Vagina (tissue), 2 donors: Measurements from ENCODE around the gene WDR37.

ENCODE experiments used
- POLR2A ChIP-seq, 2 donors: fragments of 450-650 bp; IDR thresholded peaks; one replicate each; pipeline ENCODE4 v1.6.1; 2017; ENCODE audit warnings: antibody characterized with exemption in 2 of 2, mild to moderate bottlenecking in 2 of 2, moderate library complexity in 2 of 2
- POLR2AphosphoS5 ChIP-seq, 2 donors: sonication (generic); formaldehyde crosslinking; IDR thresholded peaks; one replicate each; pipeline ENCODE4 v1.9.0; 2017; ENCODE audit warnings: antibody characterized with exemption in 2 of 2, mild to moderate bottlenecking in 2 of 2, low read depth in 1 of 2; ENCODE audit not compliant: insufficient read depth in 1 of 2

- TF ChIP-seq POLR2A (IDR thresholded peaks at IDR 0.05) (no peak), POLR2AphosphoS5 (IDR thresholded peaks at IDR 0.05; ENCODE audit: insufficient read depth in 1 of 2, low read depth in 1 of 2) (no peak)
Measured at GRCh38 chr10:1115607-1115955, 59.4 kb downstream of the WDR37 start.
